ENCODE data around the gene AGBL4. TPM values are rescaled to one million over a fixed set of nuclear protein-coding genes. Genes with fewer than 3 reads are reported as not detected.

Gene AGBL4
- total and polyA plus RNA-seq, 2 experiments from 2014 or later = not detected

GRCh38 chr1:48977273-48977672 is 1046.5 kb downstream of the AGBL4 start:
- Histone ChIP-seq H3K27ac (no peak overlapping the region), H3K4me2 (ENCODE audit: unreplicated experiment) (no peak overlapping the region), H3K4me3 (no peak overlapping the region), H3K79me2 (ENCODE audit: insufficient read depth) (no peaks in the 10 kb centered on the region), H3K9me3 (ENCODE audit: low read depth) (no peaks in the 10 kb centered on the region), H3K4me1 (ENCODE audit: insufficient read depth) (no peaks in the 10 kb centered on the region), H3K9me2 (ENCODE audit: insufficient read depth) (no peaks in the 10 kb centered on the region), H3K36me3 (ENCODE audit: low read depth) (no peaks in the 10 kb centered on the region), H3F3A (ENCODE audit: insufficient read depth) (no peaks in the 10 kb centered on the region), H3K9ac (no peak overlapping the region), H3K27me3 (replicated peaks; ENCODE audit: insufficient read depth) (no peaks in the 10 kb centered on the region), H4K20me1 (ENCODE audit: insufficient read depth) (no peaks in the 10 kb centered on the region), H2AFZ (no peak overlapping the region)
- TF ChIP-seq EZH2 (IDR thresholded peaks at IDR 0.05; ENCODE audit: insufficient read depth, poor library complexity, severe bottlenecking) (no peak), EZH2phosphoT487 (IDR thresholded peaks at IDR 0.05; ENCODE audit: insufficient read depth, low read depth) (no peak)
- in situ Hi-C loops (cut with MboI) = no loop called here
- 25 to 38% methylated on average over 2 of the region's 2 CpGs for WGBS, 2 experiments (ENCODE audit: low coverage in 1 of 2, low lambda C conversion rate in 2 of 2, missing lambda C conversion rate in 2 of 2)
- no peak for DNase-seq

- Histone ChIP-seq H3K79me2 (ENCODE audit: insufficient read depth) (no peaks in the 10 kb centered on the region), H2AFZ (no peak overlapping the region)
Measured at GRCh38 chr1:48969971-48970370, 1053.8 kb downstream of the AGBL4 start.

GRCh38 chr1:48967318-48967717 is 1056.4 kb downstream of the AGBL4 start:
- no peak overlapping the region for H3K27ac ChIP-seq
- WGBS, 2 experiments (ENCODE audit: low coverage in 1 of 2, low lambda C conversion rate in 2 of 2, missing lambda C conversion rate in 2 of 2) = 21 to 23% methylated on average over 3 of the region's 3 CpGs
- in situ Hi-C loops (cut with MboI) = no loop called here

More at GRCh38 chr1:48969971-48970370, 1053.8 kb downstream of the AGBL4 start:
- H3K36me3 ChIP-seq (ENCODE audit: low read depth) = no peaks in the 10 kb centered on the region
- H3K9me3 ChIP-seq (ENCODE audit: low read depth) = no peaks in the 10 kb centered on the region
- H3K9me2 ChIP-seq (ENCODE audit: insufficient read depth) = no peaks in the 10 kb centered on the region
- H3K4me1 ChIP-seq (ENCODE audit: insufficient read depth) = 0 out of 2 replicates have a peak, but pooled peaks cover 3% of the 10 kb centered on the region
- no peak overlapping the region for H3K27ac ChIP-seq
- 33 to 41% methylated on average over 1 of the region's 1 CpG for WGBS, 2 experiments (ENCODE audit: low coverage in 1 of 2, low lambda C conversion rate in 2 of 2, missing lambda C conversion rate in 2 of 2)
- no peak for TF ChIP-seq EZH2 (IDR thresholded peaks at IDR 0.05; ENCODE audit: insufficient read depth, poor library complexity, severe bottlenecking)
- no peak for TF ChIP-seq EZH2phosphoT487 (IDR thresholded peaks at IDR 0.05; ENCODE audit: insufficient read depth, low read depth)
- in situ Hi-C loops (cut with MboI) = no loop called here
- H3F3A ChIP-seq (ENCODE audit: insufficient read depth) = no peaks in the 10 kb centered on the region
- H3K4me2 ChIP-seq (ENCODE audit: unreplicated experiment) = no peak overlapping the region
- no peak overlapping the region for H3K9ac ChIP-seq
- H3K4me3 ChIP-seq = no peak overlapping the region
- no peaks in the 10 kb centered on the region for H4K20me1 ChIP-seq (ENCODE audit: insufficient read depth)
- peak; percentile 8 for DNase-seq
- no peaks in the 10 kb centered on the region for H3K27me3 ChIP-seq (replicated peaks; ENCODE audit: insufficient read depth)

GRCh38 chr1:48966583-48966982 is 1057.2 kb downstream of the AGBL4 start:
- H2AFZ ChIP-seq = no peak overlapping the region
- no peaks in the 10 kb centered on the region for H3K9me3 ChIP-seq (ENCODE audit: low read depth)
- no peaks in the 10 kb centered on the region for H4K20me1 ChIP-seq (ENCODE audit: insufficient read depth)
- H3K4me2 ChIP-seq (ENCODE audit: unreplicated experiment) = no peak overlapping the region
- H3K27me3 ChIP-seq (replicated peaks; ENCODE audit: insufficient read depth) = no peaks in the 10 kb centered on the region
- no peak overlapping the region for H3K4me3 ChIP-seq
- H3K36me3 ChIP-seq (ENCODE audit: low read depth) = no peaks in the 10 kb centered on the region
- in situ Hi-C loops (cut with MboI) = no loop called here
- H3K9me2 ChIP-seq (ENCODE audit: insufficient read depth) = no peaks in the 10 kb centered on the region
- H3K79me2 ChIP-seq (ENCODE audit: insufficient read depth) = no peaks in the 10 kb centered on the region
- peak; percentile 66 for DNase-seq
- H3K27ac ChIP-seq = no peak overlapping the region
- 0 out of 2 replicates have a peak, but pooled peaks cover 3% of the 10 kb centered on the region for H3K4me1 ChIP-seq (ENCODE audit: insufficient read depth)
- no peaks in the 10 kb centered on the region for H3F3A ChIP-seq (ENCODE audit: insufficient read depth)
- no peak for TF ChIP-seq EZH2phosphoT487 (IDR thresholded peaks at IDR 0.05; ENCODE audit: insufficient read depth, low read depth)
- TF ChIP-seq EZH2 (IDR thresholded peaks at IDR 0.05; ENCODE audit: insufficient read depth, poor library complexity, severe bottlenecking) = no peak
- H3K9ac ChIP-seq = no peak overlapping the region

More at GRCh38 chr1:48967318-48967717, 1056.4 kb downstream of the AGBL4 start:
- Histone ChIP-seq H3K79me2 (ENCODE audit: insufficient read depth) (no peaks in the 10 kb centered on the region), H3K36me3 (ENCODE audit: low read depth) (no peaks in the 10 kb centered on the region), H3K4me1 (ENCODE audit: insufficient read depth) (0 out of 2 replicates have a peak, but pooled peaks cover 3% of the 10 kb centered on the region), H3K27me3 (replicated peaks; ENCODE audit: insufficient read depth) (no peaks in the 10 kb centered on the region), H3K9ac (no peak overlapping the region), H3K4me3 (no peak overlapping the region), H4K20me1 (ENCODE audit: insufficient read depth) (no peaks in the 10 kb centered on the region), H3F3A (ENCODE audit: insufficient read depth) (no peaks in the 10 kb centered on the region), H3K9me2 (ENCODE audit: insufficient read depth) (no peaks in the 10 kb centered on the region), H3K9me3 (ENCODE audit: low read depth) (no peaks in the 10 kb centered on the region), H2AFZ (no peak overlapping the region), H3K4me2 (ENCODE audit: unreplicated experiment) (no peak overlapping the region)
- TF ChIP-seq EZH2 (IDR thresholded peaks at IDR 0.05; ENCODE audit: insufficient read depth, poor library complexity, severe bottlenecking) (no peak), EZH2phosphoT487 (IDR thresholded peaks at IDR 0.05; ENCODE audit: insufficient read depth, low read depth) (no peak)
- no peak for DNase-seq

GRCh38 chr1:48960320-48960719 is 1063.4 kb downstream of the AGBL4 start:
- Histone ChIP-seq H3K27ac (no peak overlapping the region), H2AFZ (no peak overlapping the region), H3K4me3 (no peak overlapping the region), H3K36me3 (ENCODE audit: low read depth) (no peaks in the 10 kb centered on the region), H3K27me3 (replicated peaks; ENCODE audit: insufficient read depth) (no peaks in the 10 kb centered on the region), H3K4me1 (ENCODE audit: insufficient read depth) (no peaks in the 10 kb centered on the region), H3K4me2 (ENCODE audit: unreplicated experiment) (no peak overlapping the region), H3F3A (ENCODE audit: insufficient read depth) (no peaks in the 10 kb centered on the region), H3K9ac (no peak overlapping the region), H3K9me2 (ENCODE audit: insufficient read depth) (0 out of 2 replicates have a peak, but pooled peaks cover 3% of the 10 kb centered on the region), H3K9me3 (ENCODE audit: low read depth) (no peaks in the 10 kb centered on the region), H3K79me2 (ENCODE audit: insufficient read depth) (no peaks in the 10 kb centered on the region), H4K20me1 (ENCODE audit: insufficient read depth) (no peaks in the 10 kb centered on the region)
- peak; percentile 36 for DNase-seq
- TF ChIP-seq EZH2phosphoT487 (IDR thresholded peaks at IDR 0.05; ENCODE audit: insufficient read depth, low read depth) (no peak), EZH2 (IDR thresholded peaks at IDR 0.05; ENCODE audit: insufficient read depth, poor library complexity, severe bottlenecking) (no peak)
- in situ Hi-C loops (cut with MboI) = no loop called here

Data from GM23248 (cell line).